GM12878 (cell line): ENCODE data around the gene GATAD2B. TPM values are rescaled to one million over a fixed set of nuclear protein-coding genes. Genes with fewer than 3 reads are reported as not detected.

Experiments
- ATAC-seq: fragments of 200-7000 bp; cut with Tn5 transposase; 3 replicates; pipeline ENCODE4 v1.9.1; 2020; ENCODE audit warnings: mild to moderate bottlenecking, moderate library complexity
- BruUV-seq: library from RNA; stranded (reverse); fragments of 400-500 nt; replicated peaks from 2 replicates; lab custom pipeline; 2021; lab: Mats Ljungman, UMichigan
- CTCF ChIA-PET: fragments of 300-600 bp; sonication (Branson Sonifier 250); formaldehyde crosslinking; extraction: SDS; loops from one replicate; lab custom pipeline; 2021; ENCODE audit warnings: inconsistent platforms; lab: Yijun Ruan, JAX
- POLR2A ChIA-PET: fragments of 350-600 bp; formaldehyde crosslinking; extraction: SDS; loops from one replicate; lab custom pipeline; 2021; ENCODE audit warnings: inconsistent platforms; lab: Charles Lee
- RAD21 ChIA-PET: fragments of 300-600 bp; sonication (Branson Sonifier 250); formaldehyde crosslinking; loops from one replicate; lab custom pipeline; 2023; ENCODE audit warnings: antibody characterized with exemption; ENCODE audit not compliant: unreplicated experiment; lab: Charles Lee
- SMC1A ChIA-PET: fragments of 300-600 bp; sonication (Branson Sonifier 250); formaldehyde crosslinking; loops from one replicate; lab custom pipeline; 2023; ENCODE audit not compliant: unreplicated experiment, uncharacterized antibody; lab: Charles Lee
- DNase-seq: peaks from one replicate; pipeline ENCODE4 v3.0.0-alpha.2; 2011; ENCODE audit warnings: low read depth, low spot score
- FAIRE-seq: peaks from 3 replicates; lab custom pipeline; 2011; peaks lifted over from hg19 to GRCh38; lab: Jason Lieb, UNC
- H2AFZ ChIP-seq: 2 replicates; pipeline ENCODE4 v1.6.0; 2011; ENCODE audit warnings: low read depth, low read length, control low read depth; ENCODE audit not compliant: control insufficient read depth
- H3K27ac ChIP-seq: 2 replicates; pipeline ENCODE4 v1.5.1; 2011; ENCODE audit warnings: control low read depth; ENCODE audit not compliant: control insufficient read depth, insufficient read depth
- H3K27me3 ChIP-seq, 2 experiments: replicated peaks in 1 of 2; 2 replicates each; pipeline versions ENCODE4 v1.6.0 to v1.6.1; 2011; ENCODE audit warnings: low read length in 1 of 2; ENCODE audit not compliant: control insufficient read depth in 2 of 2, insufficient read depth in 2 of 2
- H3K36me3 ChIP-seq, 2 experiments: 2 replicates each; pipeline ENCODE4 v1.5.1; 2011; ENCODE audit warnings: low read length in 1 of 2; ENCODE audit not compliant: control insufficient read depth in 2 of 2, insufficient read depth in 2 of 2
- H3K4me1 ChIP-seq: 2 replicates; pipeline ENCODE4 v1.6.1; 2011; ENCODE audit warnings: mild to moderate bottlenecking, low read length, moderate library complexity, mixed read lengths; ENCODE audit not compliant: control insufficient read depth, insufficient read depth
- H3K4me2 ChIP-seq: 2 replicates; pipeline ENCODE4 v1.6.0; 2011; ENCODE audit warnings: control low read depth; ENCODE audit not compliant: control insufficient read depth, insufficient read depth
- H3K4me3 ChIP-seq: fragments of 200-600 bp; sonication (generic); 2 replicates; pipeline ENCODE4 v1.5.1; 2016
- H3K79me2 ChIP-seq: 2 replicates; pipeline ENCODE4 v1.6.0; 2011; ENCODE audit warnings: low read length; ENCODE audit not compliant: control insufficient read depth, insufficient read depth
- H3K9ac ChIP-seq: 2 replicates; pipeline ENCODE4 v1.8.0; 2011; ENCODE audit warnings: low read length, control low read depth, mixed read lengths; ENCODE audit not compliant: control insufficient read depth, insufficient read depth
- H3K9me3 ChIP-seq: replicated peaks from 3 replicates; pipeline ENCODE4 v1.5.1; 2011; ENCODE audit warnings: mild to moderate bottlenecking, low read length; ENCODE audit not compliant: control insufficient read depth, insufficient read depth
- H4K20me1 ChIP-seq: 2 replicates; pipeline ENCODE4 v1.6.0; 2011; ENCODE audit not compliant: control insufficient read depth, insufficient read depth
- ATF7 ChIP-seq: fragments of 450-650 bp; IDR thresholded peaks from 2 replicates; pipeline ENCODE4 v1.6.1; 2016; ENCODE audit warnings: low read depth, mild to moderate bottlenecking
- BCL11A ChIP-seq: IDR thresholded peaks from 2 replicates; pipeline ENCODE4 v1.6.1; 2011; ENCODE audit warnings: low read depth, low read length
- EED ChIP-seq: sonication (generic); IDR thresholded peaks from 2 replicates; pipeline ENCODE4 v1.6.1; 2016; ENCODE audit warnings: antibody characterized with exemption, low read depth
- ESRRA ChIP-seq: IDR thresholded peaks from 2 replicates; pipeline ENCODE4 v1.6.1; 2012; ENCODE audit warnings: mild to moderate bottlenecking, low read length, improper control_type of control experiment
- FOXK2 ChIP-seq: fragments of 450-650 bp; IDR thresholded peaks from 2 replicates; pipeline ENCODE4 v1.6.1; 2017; ENCODE audit warnings: mild to moderate bottlenecking, moderate library complexity
- HDGF ChIP-seq: fragments of 450-650 bp; IDR thresholded peaks from 2 replicates; pipeline ENCODE4 v1.6.1; 2016; ENCODE audit warnings: antibody characterized with exemption
- IKZF1 ChIP-seq: fragments of 450-650 bp; conservative IDR thresholded peaks from 2 replicates; pipeline ENCODE4 v1.6.1; 2017; ENCODE audit warnings: antibody characterized with exemption, mild to moderate bottlenecking
- IKZF2 ChIP-seq, 2 experiments: fragments of 450-650 bp; IDR thresholded peaks; 2 replicates each; pipeline ENCODE4 v1.6.1; 2017; ENCODE audit warnings: mild to moderate bottlenecking in 2 of 2, moderate library complexity in 2 of 2
- LARP7 ChIP-seq: fragments of 450-650 bp; IDR thresholded peaks from 2 replicates; pipeline ENCODE4 v1.6.1; 2017; ENCODE audit warnings: mild to moderate bottlenecking
- NBN ChIP-seq: fragments of 450-650 bp; IDR thresholded peaks from 2 replicates; pipeline ENCODE4 v1.6.1; 2016
- POLR2AphosphoS5 ChIP-seq: IDR thresholded peaks from 2 replicates; pipeline ENCODE4 v1.6.1; 2011; ENCODE audit warnings: mild to moderate bottlenecking, low read length, inconsistent platforms
- SMAD1 ChIP-seq: fragments of 450-650 bp; IDR thresholded peaks from 2 replicates; pipeline ENCODE4 v1.6.1; 2018; ENCODE audit warnings: mild to moderate bottlenecking, low read depth; ENCODE audit not compliant: partially characterized antibody
- STAT1 ChIP-seq: fragments of 450-650 bp; conservative IDR thresholded peaks from 2 replicates; pipeline ENCODE4 v1.6.1; 2014; ENCODE audit warnings: antibody characterized with exemption, mild to moderate bottlenecking
- ZNF274 ChIP-seq: IDR thresholded peaks from one replicate; pipeline ENCODE4 v1.8.0; 2011; ENCODE audit not compliant: insufficient read length, insufficient read depth
- WGBS: methylation state at CpG from one replicate; pipeline ENCODE4 v1.1.6; 2016; ENCODE audit warnings: low lambda C conversion rate; ENCODE audit not compliant: insufficient replicate concordance, insufficient coverage; ENCODE audit errors: missing lambda C conversion rate; 5-methylcytosine and 5-hydroxymethylcytosine counted together
- in situ Hi-C: fragments of 300-500 bp; cut with MboI; formaldehyde crosslinking; loops from 9 replicates; pipeline ENCODE4 v1.14.3; 2018; ENCODE audit warnings: mixed read lengths
- intact Hi-C: fragments of 100-400 bp; cut with micrococcal nuclease; formaldehyde crosslinking; loops from one replicate; pipeline ENCODE4 v1.14.2; 2022; ENCODE audit not compliant: unreplicated experiment
- polyA plus RNA-seq, 11 experiments: library from polyadenylated mRNA; depleted of rRNA in 4 of 11; unstranded in 6 of 11; stranded (reverse) in 5 of 11; fragments of >200 nt; fragmentation: Nextera tagmentation in 4 of 11; fragmentation: Illumina TruSeq in 1 of 11; extraction: Ambion mirVana in 4 of 11; extraction: Trizol in 1 of 11; gene quantifications; 1 replicate in 1 of 11; 2 replicates in 10 of 11; pipeline versions ENCODE4 v1.2.1 to v1.2.3, GENCODE V29; 2011 to 2016; ENCODE audit warnings: inconsistent platforms in 2 of 11, missing spikeins in 2 of 11, low read depth in 1 of 11
- total RNA-seq, 4 experiments: library from RNA; depleted of rRNA in 3 of 4; stranded (reverse); fragments of >200 nt in 3 of 4; fragmentation: Illumina TruSeq in 1 of 4; extraction: Trizol in 1 of 4; gene quantifications; 2 replicates each; pipeline versions ENCODE4 v1.2.1 to v1.2.3, GENCODE V29; 2013 to 2021
- TF ChIP-seq, protein P1 (sequence below): fragments of 450-650 bp; IDR thresholded peaks from 2 replicates; pipeline ENCODE4 v1.6.1; 2017; ENCODE audit warnings: mild to moderate bottlenecking, low read depth, inconsistent platforms; ENCODE audit not compliant: poor library complexity, severe bottlenecking
- TF ChIP-seq, protein P2 (sequence below): IDR thresholded peaks from 2 replicates; pipeline ENCODE4 v1.6.1; 2012; ENCODE audit warnings: mild to moderate bottlenecking, low read depth, low read length

The GATAD2B gene
- total and polyA plus RNA-seq, 10 of the 15 experiments (the other 5 are each of a cell fraction or from before 2014, with no cell fraction given) = 2.4 to 63.1 (median 8.7) TPM

DNA sequence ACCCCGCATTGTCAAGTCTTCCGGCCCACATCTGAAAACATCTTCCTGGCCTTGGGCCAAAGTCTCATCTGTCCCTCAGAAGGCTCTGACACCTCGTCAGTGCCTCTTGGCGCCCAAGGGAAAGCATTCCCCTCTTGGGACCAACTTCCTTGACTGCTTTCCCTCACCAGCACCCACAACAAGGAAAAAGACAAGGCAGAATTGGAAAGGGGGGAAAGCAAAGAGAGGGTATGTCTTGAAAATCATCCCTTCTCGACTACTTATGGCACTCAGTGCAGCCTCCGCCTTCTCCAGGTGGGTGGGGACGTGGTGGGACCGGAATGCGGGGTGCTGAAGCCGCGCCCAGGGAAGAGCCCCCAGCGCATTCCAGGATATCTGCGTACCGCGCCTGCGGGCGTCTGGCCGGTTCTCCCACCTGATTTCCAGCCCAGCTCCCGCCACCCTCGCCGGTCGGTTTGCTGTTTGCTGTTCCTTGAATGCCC lies 41.1 kb upstream of the GATAD2B start:
- peaks cover 9 to 15% of the 10 kb centered on the region in 2 experiments for H3K36me3 ChIP-seq
- H3K79me2 ChIP-seq = peaks cover 57% of the 10 kb centered on the region
- H3K4me1 ChIP-seq = peaks cover 18% of the 10 kb centered on the region
- H3K4me3 ChIP-seq = peak overlapping the region; percentile 88
- DNase-seq (no peak), FAIRE-seq (peak; percentile 72), ATAC-seq (no peak)
- H4K20me1 ChIP-seq = no peaks in the 10 kb centered on the region; the same call in 1 of the 2 replicates
- intact Hi-C loops = no loop called here
- H3K9me3 ChIP-seq = no peaks in the 10 kb centered on the region
- peak overlapping the region; percentile 93 for H3K27ac ChIP-seq
- POLR2A ChIA-PET = interaction anchor here (0.6 to 10.0 kb wide), 17 partner anchors 9 to 329 kb away, joined by 3 to 132 read pairs (median 4); partner anchors contain the start of genes DENND4B, GATAD2B, ILF2 and JTB
- peak overlapping the region; percentile 75 for H2AFZ ChIP-seq
- peak overlapping the region; percentile 98 for H3K9ac ChIP-seq
- SMC1A ChIA-PET = interaction anchor here (1.8 to 7.7 kb wide), 3 partner anchors 13 to 167 kb away, joined by 5 to 82 read pairs (median 23); partner anchors contain the start of genes DENND4B and JTB
- H3K27me3 ChIP-seq = no peaks in the 10 kb centered on the region
- CTCF ChIA-PET = interaction anchor here (0.9 to 7.1 kb wide), 7 partner anchors 13 to 180 kb away, joined by 3 to 64 read pairs (median 20); partner anchors contain the start of genes DENND4B, GATAD2B, JTB and RAB13
- H3K4me2 ChIP-seq = peak overlapping the region; percentile 92
- TSS peak; percentile 81 for BruUV-seq
- RAD21 ChIA-PET = interaction anchor here (1.6 to 6.4 kb wide), 6 partner anchors 11 to 159 kb away, joined by 8 to 42 read pairs (median 14); partner anchors contain the start of genes DENND4B, GATAD2B, JTB and RAB13
- in situ Hi-C loops = no loop called here
- 2% methylated on average over 22 of the region's 22 CpGs for WGBS
- peak; percentile 53 for TF ChIP-seq ATF7
- TF ChIP-seq FOXK2 = no peak
- 0 out of 2 replicates have a peak, but pooled peaks have one; percentile 10 for TF ChIP-seq NBN
- TF ChIP-seq IKZF1 = peak; percentile 53
- TF ChIP-seq SMAD1 = peak; percentile 96
- TF ChIP-seq, protein P1, sequence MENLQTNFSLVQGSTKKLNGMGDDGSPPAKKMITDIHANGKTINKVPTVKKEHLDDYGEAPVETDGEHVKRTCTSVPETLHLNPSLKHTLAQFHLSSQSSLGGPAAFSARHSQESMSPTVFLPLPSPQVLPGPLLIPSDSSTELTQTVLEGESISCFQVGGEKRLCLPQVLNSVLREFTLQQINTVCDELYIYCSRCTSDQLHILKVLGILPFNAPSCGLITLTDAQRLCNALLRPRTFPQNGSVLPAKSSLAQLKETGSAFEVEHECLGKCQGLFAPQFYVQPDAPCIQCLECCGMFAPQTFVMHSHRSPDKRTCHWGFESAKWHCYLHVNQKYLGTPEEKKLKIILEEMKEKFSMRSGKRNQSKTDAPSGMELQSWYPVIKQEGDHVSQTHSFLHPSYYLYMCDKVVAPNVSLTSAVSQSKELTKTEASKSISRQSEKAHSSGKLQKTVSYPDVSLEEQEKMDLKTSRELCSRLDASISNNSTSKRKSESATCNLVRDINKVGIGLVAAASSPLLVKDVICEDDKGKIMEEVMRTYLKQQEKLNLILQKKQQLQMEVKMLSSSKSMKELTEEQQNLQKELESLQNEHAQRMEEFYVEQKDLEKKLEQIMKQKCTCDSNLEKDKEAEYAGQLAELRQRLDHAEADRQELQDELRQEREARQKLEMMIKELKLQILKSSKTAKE = peak; percentile 86
- TF ChIP-seq LARP7 = peak; percentile 50; the same call in 1 of the 2 replicates
- TF ChIP-seq ZNF274 = no peak
- peak; percentile 49; the same call in 1 of the 2 replicates for TF ChIP-seq EED
- TF ChIP-seq POLR2AphosphoS5 = no peak; the same call in 1 of the 2 replicates
- TF ChIP-seq, protein P2, sequence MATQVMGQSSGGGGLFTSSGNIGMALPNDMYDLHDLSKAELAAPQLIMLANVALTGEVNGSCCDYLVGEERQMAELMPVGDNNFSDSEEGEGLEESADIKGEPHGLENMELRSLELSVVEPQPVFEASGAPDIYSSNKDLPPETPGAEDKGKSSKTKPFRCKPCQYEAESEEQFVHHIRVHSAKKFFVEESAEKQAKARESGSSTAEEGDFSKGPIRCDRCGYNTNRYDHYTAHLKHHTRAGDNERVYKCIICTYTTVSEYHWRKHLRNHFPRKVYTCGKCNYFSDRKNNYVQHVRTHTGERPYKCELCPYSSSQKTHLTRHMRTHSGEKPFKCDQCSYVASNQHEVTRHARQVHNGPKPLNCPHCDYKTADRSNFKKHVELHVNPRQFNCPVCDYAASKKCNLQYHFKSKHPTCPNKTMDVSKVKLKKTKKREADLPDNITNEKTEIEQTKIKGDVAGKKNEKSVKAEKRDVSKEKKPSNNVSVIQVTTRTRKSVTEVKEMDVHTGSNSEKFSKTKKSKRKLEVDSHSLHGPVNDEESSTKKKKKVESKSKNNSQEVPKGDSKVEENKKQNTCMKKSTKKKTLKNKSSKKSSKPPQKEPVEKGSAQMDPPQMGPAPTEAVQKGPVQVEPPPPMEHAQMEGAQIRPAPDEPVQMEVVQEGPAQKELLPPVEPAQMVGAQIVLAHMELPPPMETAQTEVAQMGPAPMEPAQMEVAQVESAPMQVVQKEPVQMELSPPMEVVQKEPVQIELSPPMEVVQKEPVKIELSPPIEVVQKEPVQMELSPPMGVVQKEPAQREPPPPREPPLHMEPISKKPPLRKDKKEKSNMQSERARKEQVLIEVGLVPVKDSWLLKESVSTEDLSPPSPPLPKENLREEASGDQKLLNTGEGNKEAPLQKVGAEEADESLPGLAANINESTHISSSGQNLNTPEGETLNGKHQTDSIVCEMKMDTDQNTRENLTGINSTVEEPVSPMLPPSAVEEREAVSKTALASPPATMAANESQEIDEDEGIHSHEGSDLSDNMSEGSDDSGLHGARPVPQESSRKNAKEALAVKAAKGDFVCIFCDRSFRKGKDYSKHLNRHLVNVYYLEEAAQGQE = no peak
- no peak for TF ChIP-seq ESRRA
- no peak for TF ChIP-seq BCL11A
- peak in 1 of 2 experiments; percentile 63; a peak in 3 of 4 replicates for TF ChIP-seq IKZF2 (IDR thresholded peaks at IDR 0.05)
- no peak for TF ChIP-seq STAT1
- TF ChIP-seq HDGF = 0 out of 2 replicates have a peak, but pooled peaks have one; percentile 43
